GM23338 (cell line): ENCODE results near the gene DLX3. TPM values are rescaled to one million over a fixed set of nuclear protein-coding genes. Genes with fewer than 3 reads are reported as not detected.

Source experiments
- ATAC-seq: fragments of 200-7000 bp; cut with Tn5 transposase; 3 replicates; pipeline ENCODE4 v1.9.1; 2020
- DNase-seq: peaks from one replicate; pipeline ENCODE4 v3.0.0-alpha.2; 2015; ENCODE audit warnings: low spot score
- H2AFZ ChIP-seq: fragments of 200-600 bp; sonication (generic); 2 replicates; pipeline ENCODE4 v1.8.0; 2016; ENCODE audit warnings: antibody characterized with exemption, mild to moderate bottlenecking, moderate library complexity
- H3F3A ChIP-seq: fragments of 200-600 bp; sonication (generic); replicated peaks from 2 replicates; pipeline ENCODE4 v1.8.0; 2017; ENCODE audit warnings: antibody characterized with exemption, mixed run types, low read depth
- H3K27ac ChIP-seq: fragments of 200-600 bp; sonication (generic); 2 replicates; pipeline ENCODE4 v1.6.1; 2016; ENCODE audit warnings: low read depth
- H3K27me3 ChIP-seq: fragments of 200-600 bp; sonication (generic); 2 replicates; pipeline ENCODE4 v1.8.0; 2016; ENCODE audit warnings: mild to moderate bottlenecking, mixed run types, moderate library complexity; ENCODE audit not compliant: insufficient read depth
- H3K36me3 ChIP-seq: fragments of 200-600 bp; sonication (generic); 2 replicates; pipeline ENCODE4 v1.8.0; 2016; ENCODE audit warnings: mild to moderate bottlenecking; ENCODE audit not compliant: insufficient read depth
- H3K4me1 ChIP-seq: fragments of 200-600 bp; sonication (generic); 2 replicates; pipeline ENCODE4 v1.8.0; 2016; ENCODE audit warnings: mild to moderate bottlenecking, moderate library complexity; ENCODE audit not compliant: insufficient read depth
- H3K4me2 ChIP-seq: fragments of 200-600 bp; sonication (generic); 2 replicates; pipeline ENCODE4 v1.7.1; 2017; ENCODE audit warnings: mixed run types
- H3K4me3 ChIP-seq: fragments of 200-600 bp; sonication (generic); 2 replicates; pipeline ENCODE4 v1.6.1; 2016; ENCODE audit warnings: mixed run types
- H3K79me2 ChIP-seq: fragments of 200-600 bp; sonication (generic); replicated peaks from 2 replicates; pipeline ENCODE4 v1.8.0; 2017; ENCODE audit warnings: mild to moderate bottlenecking; ENCODE audit not compliant: insufficient read depth
- H3K9me2 ChIP-seq: fragments of 200-600 bp; sonication (generic); 2 replicates; pipeline ENCODE4 v1.8.0; 2017; ENCODE audit not compliant: insufficient read depth
- H4K20me1 ChIP-seq: fragments of 200-600 bp; sonication (generic); replicated peaks from 2 replicates; pipeline ENCODE4 v1.8.0; 2017; ENCODE audit warnings: mild to moderate bottlenecking; ENCODE audit not compliant: insufficient read depth
- H3K27ac Mint-ChIP-seq: 2 replicates; pipeline ENCODE4 v1.8.0; 2020; ENCODE audit warnings: inconsistent platforms, mild to moderate bottlenecking, moderate library complexity, mixed read lengths
- H3K27me3 Mint-ChIP-seq: 3 replicates; pipeline ENCODE4 v1.8.0; 2022; ENCODE audit warnings: low read depth, mild to moderate bottlenecking, moderate library complexity, mixed read lengths, inconsistent platforms; ENCODE audit not compliant: insufficient read depth, poor library complexity
- H3K36me3 Mint-ChIP-seq: 3 replicates; pipeline ENCODE4 v1.8.0; 2021; ENCODE audit warnings: low read depth, mild to moderate bottlenecking, inconsistent platforms, moderate library complexity, mixed read lengths
- H3K4me1 Mint-ChIP-seq: 3 replicates; pipeline ENCODE4 v1.8.0; 2020; ENCODE audit warnings: mild to moderate bottlenecking, inconsistent platforms, mixed read lengths
- H3K4me3 Mint-ChIP-seq: 3 replicates; pipeline ENCODE4 v1.8.0; 2021; ENCODE audit warnings: moderate library complexity, mild to moderate bottlenecking, inconsistent platforms, mixed read lengths
- H3K9me3 Mint-ChIP-seq: 3 replicates; pipeline ENCODE4 v1.8.0; 2020; ENCODE audit warnings: moderate library complexity, mild to moderate bottlenecking, inconsistent platforms, mixed read lengths
- ETS1 ChIP-seq: IDR thresholded peaks from 2 replicates; pipeline ENCODE4 v1.6.1; 2016; ENCODE audit warnings: antibody characterized with exemption
- EZH2 ChIP-seq: fragments of 200-600 bp; sonication (generic); IDR thresholded peaks from one replicate; pipeline ENCODE4 v1.8.0; 2017; ENCODE audit warnings: antibody characterized with exemption, mild to moderate bottlenecking, low read depth; ENCODE audit not compliant: unreplicated experiment
- EZH2phosphoT487 ChIP-seq: fragments of 200-600 bp; sonication (generic); IDR thresholded peaks from one replicate; pipeline ENCODE4 v1.8.1; 2018; ENCODE audit warnings: antibody characterized with exemption; ENCODE audit not compliant: unreplicated experiment
- REST ChIP-seq: IDR thresholded peaks from one replicate; pipeline ENCODE4 v1.6.1; 2018; ENCODE audit warnings: antibody characterized with exemption; ENCODE audit not compliant: unreplicated experiment
- STAT1 ChIP-seq: IDR thresholded peaks from one replicate; pipeline ENCODE4 v1.6.1; 2016; ENCODE audit warnings: antibody characterized with exemption; ENCODE audit not compliant: unreplicated experiment
- ZNF114 ChIP-seq: fragments of 250-450 bp; sonication (Bioruptor Pico); IDR thresholded peaks from 2 replicates; pipeline ENCODE4 v1.5.0; 2020; ENCODE audit warnings: mild to moderate bottlenecking, moderate library complexity
- ZNF331 ChIP-seq: fragments of 250-450 bp; sonication (Bioruptor Pico); IDR thresholded peaks from 2 replicates; pipeline ENCODE4 v1.5.0; 2020; ENCODE audit warnings: low read depth, mild to moderate bottlenecking, moderate library complexity
- polyA plus RNA-seq: library from polyadenylated mRNA; unstranded; fragments of >200 nt; fragmentation: Nextera tagmentation; extraction: Ambion mirVana; gene quantifications from 2 replicates; pipeline ENCODE4 v1.2.1, GENCODE V29; 2016
- total RNA-seq: library from RNA; depleted of rRNA; stranded (reverse); fragments of >200 nt; shearing (Covaris generic); gene quantifications from 2 replicates; pipeline ENCODE4 v1.2.3, GENCODE V29; 2014

Gene DLX3
- total and polyA plus RNA-seq, 2 experiments from 2014 or later = 0.14 to 0.27 TPM

GRCh38 chr17:49967205-49967604 lies 27.8 kb downstream of the DLX3 start:
- Histone ChIP-seq H2AFZ (no peak overlapping the region), H4K20me1 (peaks cover 31% of the 10 kb centered on the region), H3F3A (peaks cover 13% of the 10 kb centered on the region), H3K27me3 (peaks cover 99% of the 10 kb centered on the region), H3K36me3 (no peaks in the 10 kb centered on the region), H3K79me2 (no peaks in the 10 kb centered on the region), H3K4me3 (no peak overlapping the region), H3K27ac (no peak overlapping the region), H3K4me1 (peaks cover 42% of the 10 kb centered on the region), H3K9me2 (no peaks in the 10 kb centered on the region), H3K4me2 (no peak overlapping the region)
- ATAC-seq (no peak), DNase-seq (no peak)
- H3K4me1 Mint-ChIP-seq = peaks cover 55% of the 10 kb centered on the region
- no peak overlapping the region for H3K27ac Mint-ChIP-seq
- no peak overlapping the region for H3K4me3 Mint-ChIP-seq
- no peaks in the 10 kb centered on the region; the same call in 1 of the 3 replicates for H3K9me3 Mint-ChIP-seq
- peaks cover 98% of the 10 kb centered on the region for H3K27me3 Mint-ChIP-seq
- no peaks in the 10 kb centered on the region; the same call in 2 of the 3 replicates for H3K36me3 Mint-ChIP-seq
- TF ChIP-seq ZNF331 (CRISPR knock-in tag) (no peak), EZH2phosphoT487 (no peak), ETS1 (no peak), REST (no peak), STAT1 (no peak), ZNF114 (CRISPR knock-in tag) (no peak)

GRCh38 chr17:49966767-49967166 lies 28.3 kb downstream of the DLX3 start:
- no peak for DNase-seq
- Mint-ChIP-seq H3K36me3 (no peaks in the 10 kb centered on the region; the same call in 2 of the 3 replicates), H3K27me3 (peaks cover 98% of the 10 kb centered on the region), H3K4me3 (no peak overlapping the region), H3K9me3 (no peaks in the 10 kb centered on the region; the same call in 1 of the 3 replicates), H3K27ac (no peak overlapping the region), H3K4me1 (peaks cover 55% of the 10 kb centered on the region)
- Histone ChIP-seq H3K36me3 (no peaks in the 10 kb centered on the region), H4K20me1 (peaks cover 34% of the 10 kb centered on the region), H3K9me2 (no peaks in the 10 kb centered on the region), H3K4me3 (no peak overlapping the region), H2AFZ (no peak overlapping the region), H3K4me2 (no peak overlapping the region), H3K4me1 (peaks cover 42% of the 10 kb centered on the region), H3F3A (peaks cover 13% of the 10 kb centered on the region), H3K27me3 (peaks cover 99% of the 10 kb centered on the region), H3K79me2 (no peaks in the 10 kb centered on the region), H3K27ac (no peak overlapping the region)
- ATAC-seq = no peak
- peak; percentile 64 for TF ChIP-seq EZH2
- no peak for TF ChIP-seq ZNF114 (CRISPR knock-in tag)
